CD4-positive, alpha-beta T cell (primary cell): ENCODE results near the gene PTPRF. TPM values are rescaled to one million over a fixed set of nuclear protein-coding genes. Genes with fewer than 3 reads are reported as not detected.

Source experiments
- ATAC-seq: fragments of 200-7000 bp; cut with Tn5 transposase; one replicate; pipeline ENCODE4 v1.10.0; 2022; ENCODE audit warnings: mild to moderate bottlenecking; ENCODE audit not compliant: poor library complexity
- CTCF ChIA-PET: fragments of 350-600 bp; sonication (Branson Sonifier 250); formaldehyde crosslinking; loops from one replicate; lab custom pipeline; 2021; ENCODE audit warnings: antibody characterized with exemption, inconsistent platforms; lab: Charles Lee
- POLR2A ChIA-PET: fragments of 350-600 bp; sonication (Branson Sonifier 250); formaldehyde crosslinking; loops from one replicate; lab custom pipeline; 2021; ENCODE audit warnings: antibody characterized with exemption, inconsistent platforms; lab: Charles Lee
- DNase-seq, 14 experiments: peaks; one replicate each; pipeline ENCODE4 v3.0.0-alpha.2; 2013 to 2020; ENCODE audit warnings: mixed read lengths in 2 of 14
- H3K27ac ChIP-seq, 2 donors: one replicate each; pipeline versions ENCODE4 v1.5.1 to v1.7.0; 2013; ENCODE audit warnings: low read length in 2 of 2, low read depth in 1 of 2, mild to moderate bottlenecking in 1 of 2
- H3K27me3 ChIP-seq, 2 experiments: 1 replicate in 1 of 2; 2 replicates in 1 of 2; pipeline versions ENCODE4 v1.6.1 to v1.7.0; 2013; ENCODE audit warnings: low read length in 2 of 2, control low read depth in 1 of 2, mild to moderate bottlenecking in 1 of 2, moderate library complexity in 1 of 2; ENCODE audit not compliant: insufficient read depth in 2 of 2, control insufficient read depth in 1 of 2
- H3K36me3 ChIP-seq: one replicate; pipeline ENCODE4 v1.6.1; 2013; ENCODE audit warnings: low read length, control low read depth; ENCODE audit not compliant: insufficient read depth
- H3K4me1 ChIP-seq: one replicate; pipeline ENCODE4 v1.6.1; 2013; ENCODE audit warnings: low read length, control low read depth; ENCODE audit not compliant: insufficient read depth
- H3K4me3 ChIP-seq: one replicate; pipeline ENCODE4 v1.5.1; 2013; ENCODE audit warnings: mild to moderate bottlenecking, low read length, moderate library complexity
- H3K9me3 ChIP-seq, 2 experiments: 1 replicate in 1 of 2; 2 replicates in 1 of 2; pipeline versions ENCODE4 v1.6.1 to v1.7.0; 2013; ENCODE audit warnings: low read length in 2 of 2, mild to moderate bottlenecking in 2 of 2, control low read depth in 1 of 2, moderate library complexity in 1 of 2; ENCODE audit not compliant: control insufficient read depth in 1 of 2, insufficient read depth in 1 of 2
- H3K27ac Mint-ChIP-seq: one replicate; pipeline ENCODE4 v1.8.0; 2020; ENCODE audit warnings: mixed read lengths
- H3K27me3 Mint-ChIP-seq: one replicate; pipeline ENCODE4 v1.8.0; 2021; ENCODE audit warnings: mixed read lengths
- H3K36me3 Mint-ChIP-seq: one replicate; pipeline ENCODE4 v1.8.0; 2021; ENCODE audit warnings: low read depth, mixed read lengths
- H3K4me1 Mint-ChIP-seq: one replicate; pipeline ENCODE4 v1.8.0; 2021; ENCODE audit warnings: low read depth, mixed read lengths
- H3K4me3 Mint-ChIP-seq: one replicate; pipeline ENCODE4 v1.8.0; 2020; ENCODE audit warnings: mild to moderate bottlenecking, mixed read lengths
- H3K9me3 Mint-ChIP-seq: one replicate; pipeline ENCODE4 v1.8.0; 2020; ENCODE audit warnings: mixed read lengths
- intact Hi-C, 2 experiments: fragments of 100-400 bp; cut with DNase I in 1 of 2; cut with micrococcal nuclease in 1 of 2; formaldehyde crosslinking; loops; one replicate each; pipeline versions ENCODE4 v1.15.1 to v1.9.0; 2023 to 2025; cut with DNase I, micrococcal nuclease
- total RNA-seq, 174 experiments: library from RNA in 2 of 174; stranded (reverse) in 2 of 174; gene quantifications; one replicate each; pipeline ENCODE4 v1.2.3 and lab custom pipeline; 2021 to 2026
- TF ChIP-seq, protein P1 (sequence below): fragments of 200-600 bp; IDR thresholded peaks from one replicate; pipeline ENCODE4 v1.8.0; 2022; ENCODE audit warnings: antibody characterized with exemption, mild to moderate bottlenecking

Gene PTPRF
- total RNA-seq, 2 experiments from 2014 or later, result 0.14 TPM

- ChIA-PET CTCF (no interaction called here), POLR2A (no interaction called here)
- intact Hi-C loops, result no loop called here
- no peaks in the 10 kb centered on the region for H3K9me3 Mint-ChIP-seq
- no peak overlapping the region for H3K4me3 ChIP-seq
- no peak for ATAC-seq
- no peak for DNase-seq
- H3K36me3 ChIP-seq, result no peaks in the 10 kb centered on the region
- no peaks in the 10 kb centered on the region for H3K4me1 ChIP-seq
- TF ChIP-seq, protein P1, sequence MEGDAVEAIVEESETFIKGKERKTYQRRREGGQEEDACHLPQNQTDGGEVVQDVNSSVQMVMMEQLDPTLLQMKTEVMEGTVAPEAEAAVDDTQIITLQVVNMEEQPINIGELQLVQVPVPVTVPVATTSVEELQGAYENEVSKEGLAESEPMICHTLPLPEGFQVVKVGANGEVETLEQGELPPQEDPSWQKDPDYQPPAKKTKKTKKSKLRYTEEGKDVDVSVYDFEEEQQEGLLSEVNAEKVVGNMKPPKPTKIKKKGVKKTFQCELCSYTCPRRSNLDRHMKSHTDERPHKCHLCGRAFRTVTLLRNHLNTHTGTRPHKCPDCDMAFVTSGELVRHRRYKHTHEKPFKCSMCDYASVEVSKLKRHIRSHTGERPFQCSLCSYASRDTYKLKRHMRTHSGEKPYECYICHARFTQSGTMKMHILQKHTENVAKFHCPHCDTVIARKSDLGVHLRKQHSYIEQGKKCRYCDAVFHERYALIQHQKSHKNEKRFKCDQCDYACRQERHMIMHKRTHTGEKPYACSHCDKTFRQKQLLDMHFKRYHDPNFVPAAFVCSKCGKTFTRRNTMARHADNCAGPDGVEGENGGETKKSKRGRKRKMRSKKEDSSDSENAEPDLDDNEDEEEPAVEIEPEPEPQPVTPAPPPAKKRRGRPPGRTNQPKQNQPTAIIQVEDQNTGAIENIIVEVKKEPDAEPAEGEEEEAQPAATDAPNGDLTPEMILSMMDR, result no peak
- H3K27ac ChIP-seq, result no peak overlapping the region
- no peaks in the 10 kb centered on the region for H3K27me3 Mint-ChIP-seq
- no peaks in the 10 kb centered on the region for H3K36me3 Mint-ChIP-seq
- H3K27me3 ChIP-seq, result no peaks in the 10 kb centered on the region
- no peak overlapping the region for H3K4me3 Mint-ChIP-seq
- no peaks in the 10 kb centered on the region for H3K9me3 ChIP-seq
- no peak overlapping the region for H3K27ac Mint-ChIP-seq
- no peaks in the 10 kb centered on the region for H3K4me1 Mint-ChIP-seq
Measured at GRCh38 chr1:43605157-43605556, 74.5 kb downstream of the PTPRF start.

GRCh38 chr1:43605766-43606165 is 75.1 kb downstream of the PTPRF start:
- no peak for ATAC-seq
- no peak overlapping the region for H3K4me3 ChIP-seq
- ChIA-PET POLR2A (no interaction called here), CTCF (no interaction called here)
- Mint-ChIP-seq H3K27ac (no peak overlapping the region), H3K9me3 (no peaks in the 10 kb centered on the region), H3K36me3 (no peaks in the 10 kb centered on the region), H3K27me3 (no peaks in the 10 kb centered on the region), H3K4me1 (no peaks in the 10 kb centered on the region), H3K4me3 (no peak overlapping the region)
- intact Hi-C loops, result no loop called here
- H3K27me3 ChIP-seq, result no peaks in the 10 kb centered on the region
- no peak for DNase-seq
- H3K27ac ChIP-seq, result no peak overlapping the region
- H3K9me3 ChIP-seq, result no peaks in the 10 kb centered on the region
- H3K4me1 ChIP-seq, result no peaks in the 10 kb centered on the region
- TF ChIP-seq, protein P1, result no peak
- no peaks in the 10 kb centered on the region for H3K36me3 ChIP-seq

DNA sequence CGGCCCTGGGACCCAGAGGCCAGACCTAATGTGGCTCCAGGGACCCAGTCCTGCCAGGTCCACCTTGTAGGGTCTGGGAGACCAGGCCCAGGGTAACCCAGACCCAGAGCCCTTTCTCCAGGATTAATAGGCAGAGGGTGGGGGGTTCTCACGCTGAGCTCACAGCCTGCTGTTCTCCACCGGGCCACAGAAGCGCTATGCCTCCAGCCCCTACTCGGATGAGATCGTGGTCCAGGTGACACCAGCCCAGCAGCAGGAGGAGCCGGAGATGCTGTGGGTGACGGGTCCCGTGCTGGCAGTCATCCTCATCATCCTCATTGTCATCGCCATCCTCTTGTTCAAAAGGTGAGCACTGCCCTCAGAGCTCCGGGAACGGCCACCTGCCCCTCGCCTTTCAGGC is 75.9 kb downstream of the PTPRF start:
- no peaks in the 10 kb centered on the region for H3K36me3 ChIP-seq

More for the DNA sequence above, 75.9 kb downstream of the PTPRF start:
- H3K4me3 Mint-ChIP-seq, result no peak overlapping the region
- no peaks in the 10 kb centered on the region for H3K9me3 Mint-ChIP-seq
- H3K36me3 Mint-ChIP-seq, result no peaks in the 10 kb centered on the region
- DNase-seq (no peak), ATAC-seq (no peak)
- H3K27ac Mint-ChIP-seq, result no peak overlapping the region
- H3K27me3 Mint-ChIP-seq, result no peaks in the 10 kb centered on the region
- ChIA-PET POLR2A (no interaction called here), CTCF (no interaction called here)
- TF ChIP-seq, protein P1, result no peak
- no peak overlapping the region for H3K4me3 ChIP-seq
- no peaks in the 10 kb centered on the region for H3K9me3 ChIP-seq
- no peak overlapping the region for H3K27ac ChIP-seq
- H3K27me3 ChIP-seq, result no peaks in the 10 kb centered on the region
- no peaks in the 10 kb centered on the region for H3K4me1 Mint-ChIP-seq
- H3K4me1 ChIP-seq, result no peaks in the 10 kb centered on the region
- intact Hi-C loops, result no loop called here
